ENCODE data around the gene CASP4.

CASP4 gene

DNA sequence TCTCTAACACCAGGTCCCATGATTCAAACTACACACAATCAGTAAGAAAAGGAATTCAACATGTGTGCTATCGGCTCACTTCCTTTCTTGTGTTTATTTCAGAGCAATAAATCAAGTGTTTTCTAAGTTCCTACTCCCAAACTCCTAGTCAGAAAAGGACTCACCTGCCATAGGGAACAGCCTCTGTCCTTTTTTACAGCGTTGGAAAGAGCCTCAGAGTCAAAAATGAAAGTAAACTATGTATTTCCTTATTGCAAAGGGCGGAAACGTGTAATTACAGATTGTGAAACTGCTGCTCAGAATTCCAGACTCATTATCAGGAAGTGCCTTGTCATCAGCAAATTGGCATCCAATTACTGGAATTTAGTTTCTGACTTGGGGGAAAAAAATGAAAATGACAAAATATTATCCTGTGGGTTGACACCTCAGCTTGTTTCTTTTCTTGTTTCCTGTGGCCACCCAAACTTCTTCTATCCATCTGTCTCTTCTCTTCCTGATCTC is at the start of gene CASP4:
Gene CASP4, minus strand, starts transcription at position 220 of the 501 bp plus-strand sequence. Its CDS starts 49 bp downstream, at position 171.
- DNase-seq, result peak; percentile 67

GRCh38 chr11:105007463-105007862 is 39.1 kb upstream of the CASP4 start:
- DNase-seq, result no peak

DNA sequence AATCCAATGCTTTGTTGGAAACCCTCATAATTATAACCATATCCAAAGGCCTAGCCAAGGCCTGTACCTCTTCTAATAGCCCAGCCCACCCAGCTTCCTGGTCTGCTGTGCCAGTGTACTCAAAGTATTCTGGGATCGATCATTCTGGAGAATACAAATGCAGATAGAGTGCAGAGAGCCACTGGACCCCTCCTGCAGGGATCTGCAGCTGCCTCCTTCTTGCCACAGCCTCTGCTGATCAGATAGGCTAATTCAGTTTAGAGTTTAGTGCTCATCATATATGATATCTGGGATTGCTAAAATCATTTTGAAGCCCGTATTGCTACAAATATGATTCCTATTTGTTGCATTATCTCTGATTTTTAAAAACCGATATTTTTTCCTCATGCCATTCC is 37.1 kb upstream of the CASP4 start:
- DNase-seq, result no peak

DNA sequence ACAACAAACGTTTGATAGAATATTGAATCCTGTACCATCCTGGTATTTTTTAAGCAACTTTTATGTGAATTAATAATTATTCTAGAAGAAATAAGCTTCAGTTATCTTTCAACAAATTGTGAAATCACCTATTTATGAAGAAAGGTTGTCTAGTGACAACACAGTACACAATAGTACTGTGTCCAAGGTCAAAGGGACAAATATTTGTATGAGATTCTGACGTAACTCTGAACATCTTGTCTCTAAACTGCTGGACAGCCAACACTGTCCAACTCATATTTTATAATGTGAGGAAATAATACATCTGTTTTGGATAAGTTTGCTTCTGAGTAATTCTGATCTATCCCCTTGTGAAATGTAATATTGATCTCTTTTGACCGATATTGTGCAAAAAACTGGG is 35.6 kb upstream of the CASP4 start:
- DNase-seq, result no peak

- no peak for DNase-seq
Measured at GRCh38 chr11:105003151-105003550, 34.8 kb upstream of the CASP4 start.

DNA sequence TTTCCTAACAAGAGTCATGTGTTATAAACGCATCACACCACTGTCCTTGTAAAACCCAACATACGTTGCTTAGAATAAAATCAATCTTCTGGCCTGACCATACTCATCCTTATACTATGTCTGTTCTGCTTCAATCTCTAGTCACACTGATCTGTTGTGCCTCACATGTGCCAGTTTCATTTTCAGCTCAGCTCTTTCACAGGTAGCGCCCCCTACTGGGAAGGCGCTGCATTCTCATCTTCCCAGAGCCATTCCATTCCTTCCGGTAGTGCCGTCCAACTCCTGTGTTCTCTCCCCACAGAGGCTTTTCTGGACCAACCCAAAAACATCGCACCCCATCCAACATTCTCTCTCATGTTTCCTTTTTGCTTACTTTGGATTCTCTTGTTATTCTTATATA is 32.4 kb upstream of the CASP4 start:
- DNase-seq, result peak; percentile 24

- peak; percentile 67 for DNase-seq
Measured at GRCh38 chr11:105000167-105000566, 31.8 kb upstream of the CASP4 start.

GRCh38 chr11:104999721-105000120 is 31.3 kb upstream of the CASP4 start:
- peak; percentile 29 for DNase-seq

DNA sequence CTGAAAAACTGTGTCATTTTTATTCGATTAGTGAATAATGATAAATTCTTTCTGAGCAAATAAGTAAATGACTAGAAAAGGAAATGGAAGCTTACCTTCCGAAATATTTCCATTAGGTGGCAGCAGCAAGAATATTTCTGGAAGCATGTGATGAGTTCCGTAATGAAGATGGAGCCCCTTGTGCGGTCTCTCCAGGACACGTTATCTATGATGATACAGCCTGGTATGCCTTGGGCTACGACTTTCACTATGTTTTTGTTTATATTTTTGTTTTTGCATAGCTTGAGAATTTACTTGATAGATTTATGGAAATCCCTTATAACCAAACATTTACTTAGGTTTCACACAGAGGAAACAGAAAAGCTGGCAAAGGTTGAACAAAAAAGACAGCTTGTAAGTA is 28.9 kb upstream of the CASP4 start:
- peak; percentile 5 for DNase-seq

- DNase-seq, result peak; percentile 97
Measured at GRCh38 chr11:104995001-104995408, 26.6 kb upstream of the CASP4 start.

GRCh38 chr11:104992781-104993180 is 24.4 kb upstream of the CASP4 start:
- no peak for DNase-seq

GRCh38 chr11:104991994-104992393 is 23.6 kb upstream of the CASP4 start:
- no peak for DNase-seq

GRCh38 chr11:104984808-104985207 is 16.4 kb upstream of the CASP4 start:
- no peak for DNase-seq

GRCh38 chr11:104979839-104980238 is 11.5 kb upstream of the CASP4 start:
- DNase-seq, result peak; percentile 58

DNA sequence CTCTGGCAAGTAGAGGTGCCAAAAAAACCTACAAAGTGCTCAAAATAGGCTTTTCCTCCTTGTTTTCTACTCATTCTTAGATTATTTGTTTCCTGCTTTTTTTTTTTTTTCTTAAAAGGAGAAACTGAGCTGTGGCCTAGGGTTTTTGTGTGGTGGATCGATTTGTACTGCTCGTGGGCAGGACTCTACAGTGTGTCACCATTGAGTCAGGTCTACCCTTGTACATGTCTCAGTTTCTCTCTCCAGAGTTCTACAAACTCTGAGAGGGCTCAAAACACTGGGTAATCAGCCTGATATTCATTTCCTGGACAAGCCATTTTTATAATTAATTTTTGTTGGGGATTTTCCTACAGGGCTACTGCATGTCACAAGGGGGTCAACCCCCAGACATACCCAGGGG is 5.2 kb upstream of the CASP4 start:
- no peak for DNase-seq

GRCh38 chr11:104972924-104973323 is 4.5 kb upstream of the CASP4 start:
- peak; percentile 11 for DNase-seq

- DNase-seq, result no peak
Measured at GRCh38 chr11:104970756-104971155, 2.4 kb upstream of the CASP4 start.

DNA sequence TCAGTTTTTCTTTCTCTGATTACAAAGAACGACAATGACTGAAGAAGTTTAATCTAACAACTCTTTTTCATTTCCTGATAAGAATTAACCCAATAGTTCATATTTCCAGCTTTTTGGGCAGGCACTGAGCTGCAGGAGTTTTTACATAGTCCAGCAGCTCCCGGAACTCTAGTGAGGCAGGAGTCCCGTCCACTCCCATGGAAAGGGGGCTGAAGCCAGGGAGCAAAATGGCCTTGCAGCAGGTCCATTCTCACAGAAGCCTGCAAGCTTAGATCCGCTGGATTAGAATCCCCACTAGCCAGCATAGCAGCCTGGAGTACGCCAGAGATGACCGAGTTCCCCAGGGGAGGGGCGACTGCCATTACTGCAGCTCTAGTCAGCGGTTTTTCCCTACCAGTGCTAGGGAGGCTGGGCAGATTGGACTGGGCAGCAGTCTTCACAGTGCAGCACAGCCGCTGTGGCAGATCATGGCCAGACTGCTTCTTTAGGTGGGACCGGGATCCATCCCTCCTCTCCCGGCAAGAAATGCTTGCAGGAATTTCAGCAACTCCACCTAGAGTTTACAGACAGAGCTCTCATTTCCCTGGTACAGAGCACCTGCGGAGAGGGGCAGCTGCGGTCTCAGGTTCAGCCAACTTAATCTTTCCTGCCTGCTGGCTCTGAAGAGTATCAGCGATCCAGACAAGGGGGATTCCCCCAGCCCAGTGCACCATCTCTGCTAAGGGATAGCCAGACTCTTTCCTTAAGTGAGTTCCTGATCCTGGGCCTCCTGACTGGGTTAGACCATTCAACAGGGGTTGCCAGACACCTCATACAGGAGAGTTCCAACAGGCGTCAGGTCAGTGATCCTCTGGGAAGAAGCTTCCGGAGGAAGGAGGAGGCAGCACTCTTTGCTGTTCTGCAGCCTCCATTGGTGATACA is 742 bp upstream of the CASP4 start:
- DNase-seq, result peak; percentile 77

DNA sequence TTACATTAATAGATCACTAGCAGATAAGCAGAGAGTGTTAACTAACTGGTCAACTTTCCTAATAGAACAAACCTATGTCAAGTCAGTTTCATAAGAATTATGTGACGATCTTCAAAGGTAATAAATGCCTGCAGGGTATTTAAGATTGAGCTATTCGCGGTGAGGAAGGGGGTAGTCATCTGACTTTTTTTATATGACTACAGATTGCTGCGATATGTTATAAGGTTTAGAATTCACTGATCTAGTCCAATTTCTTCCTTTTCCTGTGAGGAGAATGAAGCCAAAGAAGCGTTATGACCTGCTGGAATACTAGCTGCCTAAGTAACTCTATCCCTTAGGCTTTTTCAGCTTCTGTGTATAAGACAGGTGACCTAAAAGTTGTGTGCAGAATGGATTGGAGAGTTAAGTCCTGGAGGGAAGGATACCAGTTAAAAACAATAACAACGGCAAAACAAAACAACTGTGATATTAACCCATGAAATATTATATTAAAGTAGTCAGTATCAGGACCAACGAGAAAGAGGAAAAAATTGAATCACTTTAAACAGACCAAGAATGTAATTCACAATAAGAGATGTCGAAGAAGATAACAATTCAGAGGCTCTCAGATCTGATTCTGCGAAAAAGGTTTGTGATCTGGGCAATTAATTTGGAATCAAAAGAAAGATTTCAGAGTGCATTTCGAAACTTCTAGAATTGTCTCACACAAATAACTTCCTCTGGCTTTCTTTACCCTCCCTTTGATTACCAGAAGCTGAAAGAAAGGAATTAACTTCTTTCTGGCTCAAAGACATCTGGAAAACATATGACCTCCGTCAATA is 630 bp downstream of the CASP4 start:
- DNase-seq, result peak; percentile 17

GRCh38 chr11:104965735-104966134 is 2.6 kb downstream of the CASP4 start:
- no peak for DNase-seq

GRCh38 chr11:104964247-104964646 is 4.1 kb downstream of the CASP4 start:
- no peak for DNase-seq

DNA sequence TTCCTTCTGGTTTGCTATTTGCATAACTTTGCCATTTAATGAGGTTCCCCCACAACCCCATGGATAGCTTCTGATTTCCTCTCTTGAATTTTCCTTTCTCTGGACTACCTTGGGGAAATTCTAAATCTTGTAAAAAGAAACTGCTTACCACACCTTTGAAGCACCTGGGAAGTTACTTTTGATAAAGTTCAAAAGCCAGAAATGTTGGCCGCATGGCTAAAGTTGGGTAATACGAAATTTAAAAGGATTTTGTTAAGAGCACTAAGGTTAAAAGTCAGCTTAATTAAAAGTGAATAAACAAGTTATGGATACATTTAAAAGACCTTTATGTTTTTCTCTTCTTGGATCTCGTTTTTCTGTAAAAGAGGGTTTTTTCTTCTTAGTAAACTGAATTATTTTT is 5.5 kb downstream of the CASP4 start:
- DNase-seq, result no peak

DNA sequence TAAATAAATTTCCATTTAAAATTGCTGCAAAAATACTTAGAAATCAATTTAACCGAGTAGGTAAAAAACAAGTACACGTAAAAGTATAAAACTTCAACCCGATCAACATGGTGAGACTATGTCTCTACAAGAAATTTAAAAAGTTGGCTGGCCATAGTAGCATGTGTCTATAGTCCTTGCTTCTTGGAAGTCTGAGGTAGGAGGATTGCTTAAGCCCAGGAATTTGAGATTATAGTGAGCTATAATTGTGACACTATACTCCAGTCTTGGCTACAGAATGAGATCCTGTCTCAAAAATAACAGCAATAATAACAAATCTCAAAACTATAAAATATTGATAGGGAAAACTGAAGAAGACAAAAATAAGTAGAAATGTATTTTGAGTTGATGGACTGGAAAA is 11.1 kb downstream of the CASP4 start:
- no peak for DNase-seq

DNA sequence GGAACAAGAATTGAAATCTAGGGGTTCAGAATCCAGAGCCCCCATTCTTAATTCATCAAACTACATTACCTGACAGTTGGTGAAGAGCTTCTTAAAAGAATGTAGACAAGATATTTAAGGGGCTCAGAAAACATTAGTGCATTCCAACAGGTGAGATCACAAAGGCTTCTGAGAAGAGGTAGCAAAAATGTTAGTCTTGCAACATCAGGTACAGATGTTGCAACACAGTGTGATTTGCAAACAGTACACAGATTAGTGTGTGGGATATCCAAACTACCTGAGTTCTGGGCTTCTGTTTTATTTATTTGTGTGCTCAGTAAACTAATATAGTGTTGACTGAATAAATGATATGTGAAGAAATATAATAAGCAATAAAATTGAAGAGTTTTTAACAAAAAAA is 11.8 kb downstream of the CASP4 start:
- DNase-seq, result no peak

All from DMS53 (cell line).